Body of pancreas (tissue), 4 donors: ENCODE data around the gene MYOCOS.

Experiments used
- CTCF ChIP-seq, 7 experiments: fragments of 450-650 bp in 4 of 7; fragments of 200-600 bp in 3 of 7; sonication (generic) in 3 of 7; IDR thresholded peaks; one replicate each; pipeline ENCODE4 v1.5.1; 2016 to 2019; ENCODE audit warnings: antibody characterized with exemption in 7 of 7
- POLR2A ChIP-seq, 3 donors: fragments of 450-650 bp; IDR thresholded peaks; one replicate each; pipeline ENCODE4 v1.6.1; 2016; ENCODE audit warnings: antibody characterized with exemption in 3 of 3, mild to moderate bottlenecking in 2 of 3

DNA sequence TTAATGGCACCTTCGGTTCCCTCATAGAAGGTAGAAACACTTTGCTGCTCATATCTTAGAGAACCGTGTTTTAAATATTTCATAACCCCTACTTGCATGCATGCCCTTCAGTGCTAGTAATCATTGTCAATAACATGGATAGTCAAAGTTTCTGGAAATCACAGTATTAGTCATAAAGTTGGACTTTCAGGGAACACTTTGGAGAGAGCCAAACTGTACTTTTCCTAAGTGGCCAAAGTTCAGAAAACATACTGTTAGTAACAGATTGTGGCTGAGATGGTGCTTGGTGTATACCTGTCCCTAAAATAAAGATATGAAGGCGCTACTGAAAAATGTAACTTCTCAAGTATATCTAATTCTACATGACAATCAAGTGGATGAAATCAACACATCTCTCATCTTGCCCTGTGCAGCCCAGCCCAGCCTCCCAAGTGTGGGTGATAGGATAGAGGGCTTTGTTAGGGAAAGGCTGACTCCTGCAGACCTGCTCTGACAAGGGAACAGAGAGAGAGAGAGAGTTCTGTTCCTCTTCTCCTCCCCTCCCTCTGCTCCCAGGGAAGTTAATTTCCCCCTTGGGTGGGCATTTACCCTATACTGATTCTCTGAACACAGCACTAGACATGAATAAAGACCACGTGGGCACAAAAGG lies 16.0 kb downstream of the MYOCOS start:
- no peak for TF ChIP-seq CTCF (IDR thresholded peaks at IDR 0.05)
- TF ChIP-seq POLR2A (IDR thresholded peaks at IDR 0.05): no peak
